GM19035 (cell line): ENCODE results near the gene CFAP73.
"Not testable (repeated sequence)": the region's sequence is repeated elsewhere in the genome, so short reads cannot be mapped to it uniquely, and the experiment has no call there.

Experiments used
- ATAC-seq: cut with Tn5 transposase; IDR thresholded peaks from one replicate; pipeline ENCODE4 v1.9.1; 2021; ENCODE audit not compliant: unreplicated experiment

Gene CFAP73

GRCh38 chr12:113186033-113186365 lies 36.5 kb downstream of the CFAP73 start:
- no peak for ATAC-seq

- ATAC-seq = no peak
These were observed 37.3 kb downstream of the CFAP73 start for GRCh38 chr12:113186666-113187325.

- ATAC-seq = no peak
These were observed 39.8 kb downstream of the CFAP73 start for GRCh38 chr12:113189361-113189760.

GRCh38 chr12:113190761-113191160 lies 41.2 kb downstream of the CFAP73 start:
- no peak for ATAC-seq

- no peak for ATAC-seq
These were observed 41.7 kb downstream of the CFAP73 start for GRCh38 chr12:113191227-113191626.

GRCh38 chr12:113194971-113195391 lies 45.5 kb downstream of the CFAP73 start:
- ATAC-seq = no peak

GRCh38 chr12:113195598-113195997 lies 46.1 kb downstream of the CFAP73 start:
- no peak for ATAC-seq

GRCh38 chr12:113196582-113196981 lies 47.1 kb downstream of the CFAP73 start:
- no peak for ATAC-seq

- ATAC-seq = peak; percentile 74
These were observed 47.5 kb downstream of the CFAP73 start for GRCh38 chr12:113196990-113197389.

GRCh38 chr12:113197518-113198077 lies 48.1 kb downstream of the CFAP73 start:
- no peak for ATAC-seq

GRCh38 chr12:113198296-113198695 lies 48.8 kb downstream of the CFAP73 start:
- no peak for ATAC-seq

- no peak for ATAC-seq
These were observed 50.7 kb downstream of the CFAP73 start for GRCh38 chr12:113200021-113200797.

GRCh38 chr12:113201187-113202177 lies 52.0 kb downstream of the CFAP73 start:
- no peak for ATAC-seq

- no peak for ATAC-seq
These were observed 53.0 kb downstream of the CFAP73 start for GRCh38 chr12:113202300-113203075.

- no peak for ATAC-seq
These were observed 54.6 kb downstream of the CFAP73 start for GRCh38 chr12:113203852-113204760.

GRCh38 chr12:113204804-113205203 lies 55.3 kb downstream of the CFAP73 start:
- no peak for ATAC-seq

- ATAC-seq = not testable (repeated sequence)
These were observed 57.3 kb downstream of the CFAP73 start for GRCh38 chr12:113206802-113207201.

- peak; percentile 8 for ATAC-seq
These were observed 58.1 kb downstream of the CFAP73 start for GRCh38 chr12:113207613-113208040.
